Liver (tissue), 9 donors: ENCODE measurements around the gene COX15. TPM values are rescaled to one million over a fixed set of nuclear protein-coding genes. Genes with fewer than 3 reads are reported as not detected.
"Not testable (repeated sequence)": the region's sequence is repeated elsewhere in the genome, so short reads cannot be mapped to it uniquely, and the experiment has no call there.

Experiments used
- DNase-seq: peaks from one replicate; pipeline ENCODE4 v3.0.0-alpha.2; 2017; ENCODE audit warnings: low spot score
- H3K27ac ChIP-seq, 2 donors: one replicate each; pipeline ENCODE4 v1.7.0; 2013; ENCODE audit warnings: inconsistent platforms in 2 of 2, low read length in 2 of 2, control low read depth in 1 of 2, low read depth in 1 of 2, mild to moderate bottlenecking in 1 of 2
- H3K27me3 ChIP-seq, 4 donors: one replicate each; pipeline versions ENCODE4 v1.6.1 to v1.7.0; 2013; ENCODE audit warnings: low read length in 3 of 4, inconsistent platforms in 1 of 4, mild to moderate bottlenecking in 1 of 4, moderate library complexity in 1 of 4; ENCODE audit not compliant: control insufficient read depth in 4 of 4, insufficient read depth in 4 of 4
- H3K36me3 ChIP-seq, 4 donors: one replicate each; pipeline versions ENCODE4 v1.6.1 to v1.7.0; 2013; ENCODE audit warnings: low read length in 3 of 4, mild to moderate bottlenecking in 3 of 4, low read depth in 1 of 4, moderate library complexity in 1 of 4; ENCODE audit not compliant: control insufficient read depth in 4 of 4, insufficient read depth in 3 of 4
- H3K4me1 ChIP-seq, 4 donors: one replicate each; pipeline versions ENCODE4 v1.6.1 to v1.7.0; 2013; ENCODE audit warnings: low read length in 3 of 4, mild to moderate bottlenecking in 3 of 4, moderate library complexity in 1 of 4; ENCODE audit not compliant: control insufficient read depth in 4 of 4, insufficient read depth in 4 of 4
- H3K4me3 ChIP-seq, 3 donors: one replicate each; pipeline versions ENCODE4 v1.6.1 to v1.7.0; 2013; ENCODE audit warnings: low read length in 3 of 3, control low read depth in 1 of 3, low read depth in 1 of 3, mild to moderate bottlenecking in 1 of 3
- H3K9ac ChIP-seq, 2 donors: one replicate each; pipeline ENCODE4 v1.7.0; 2013; ENCODE audit warnings: low read length in 2 of 2, mild to moderate bottlenecking in 2 of 2, moderate library complexity in 2 of 2, control low read depth in 1 of 2, low read depth in 1 of 2
- H3K9me3 ChIP-seq, 4 donors: one replicate each; pipeline versions ENCODE4 v1.6.1 to v1.7.0; 2013; ENCODE audit warnings: low read length in 3 of 4; ENCODE audit not compliant: control insufficient read depth in 4 of 4
- ATF3 ChIP-seq: IDR thresholded peaks from 2 replicates; pipeline ENCODE4 v1.6.1; 2016; ENCODE audit warnings: antibody characterized with exemption
- EGR1 ChIP-seq, 2 donors: IDR thresholded peaks; 2 replicates each; pipeline ENCODE4 v1.6.1; 2016 to 2018; ENCODE audit warnings: antibody characterized with exemption in 2 of 2, low read depth in 2 of 2
- FOXA1 ChIP-seq: IDR thresholded peaks from 2 replicates; pipeline ENCODE4 v1.6.1; 2016; ENCODE audit warnings: antibody characterized with exemption
- FOXA2 ChIP-seq: IDR thresholded peaks from 2 replicates; pipeline ENCODE4 v1.6.1; 2016; ENCODE audit warnings: antibody characterized with exemption
- HNF4A ChIP-seq, 2 donors: conservative IDR thresholded peaks; 2 replicates each; pipeline ENCODE4 v1.6.1; 2016; ENCODE audit warnings: antibody characterized with exemption in 2 of 2, mild to moderate bottlenecking in 2 of 2
- JUND ChIP-seq, 2 donors: IDR thresholded peaks; 2 replicates each; pipeline ENCODE4 v1.6.1; 2016; ENCODE audit warnings: antibody characterized with exemption in 2 of 2
- RXRA ChIP-seq, 2 donors: IDR thresholded peaks; 2 replicates each; pipeline ENCODE4 v1.6.1; 2017 to 2018; ENCODE audit warnings: antibody characterized with exemption in 2 of 2, mild to moderate bottlenecking in 1 of 2
- SP1 ChIP-seq: IDR thresholded peaks from 2 replicates; pipeline ENCODE4 v1.6.1; 2018; ENCODE audit warnings: antibody characterized with exemption, mild to moderate bottlenecking
- TAF1 ChIP-seq: conservative IDR thresholded peaks from 2 replicates; pipeline ENCODE4 v1.6.1; 2016; ENCODE audit warnings: antibody characterized with exemption, mild to moderate bottlenecking
- YY1 ChIP-seq: IDR thresholded peaks from 2 replicates; pipeline ENCODE4 v1.6.1; 2016; ENCODE audit warnings: antibody characterized with exemption, mild to moderate bottlenecking
- ZBTB33 ChIP-seq: IDR thresholded peaks from 2 replicates; pipeline ENCODE4 v1.6.1; 2016; ENCODE audit warnings: antibody characterized with exemption
- WGBS: extraction: QIAGEN DNeasy Blood & Tissue Kit; methylation state at CpG from one replicate; pipeline ENCODE4 v1.1.7; 2013; 5-methylcytosine and 5-hydroxymethylcytosine counted together
- polyA plus RNA-seq, 2 donors: library from polyadenylated mRNA; stranded (reverse) in 1 of 2; unstranded in 1 of 2; fragments of 200-250 nt in 1 of 2; fragments of >200 nt in 1 of 2; fragmentation: Nextera tagmentation in 1 of 2; extraction: Ambion mirVana in 1 of 2; gene quantifications; one replicate each; pipeline versions ENCODE4 v1.2.1 to v1.2.3, GENCODE V29; 2013 to 2015
- total RNA-seq, 2 donors: library from RNA; depleted of rRNA; stranded (reverse); fragments of >200 nt; gene quantifications; one replicate each; pipeline ENCODE4 v1.2.3, GENCODE V29; 2014
- donor health status: healthy.
- donor health status: healthy.
- donor health status: healthy.
- donor health status: healthy.
- donor health status: healthy.

COX15 gene
- total and polyA plus RNA-seq, 4 donors: 13.4 to 25.2 (median 20.8) TPM

GRCh38 chr10:99742701-99743100, 10.8 kb upstream of the COX15 start:
- 84% methylated on average over 2 of the region's 2 CpGs for WGBS
- DNase-seq: no peak
- Histone ChIP-seq H3K27ac (no peak overlapping the region), H3K4me3 (no peak overlapping the region), H3K4me1 (peaks cover 0 to 6% (median 3%) of the 10 kb centered on the region in 4 donors), H3K9ac (no peak overlapping the region), H3K9me3 (no peaks in the 10 kb centered on the region), H3K36me3 (peaks cover 13 to 73% (median 51%) of the 10 kb centered on the region in 4 donors), H3K27me3 (no peaks in the 10 kb centered on the region)
- TF ChIP-seq SP1 (no peak), EGR1 (IDR thresholded peaks at IDR 0.05; ENCODE audit: low read depth in 2 of 2) (no peak), FOXA1 (no peak), TAF1 (no peak), ATF3 (no peak)

- Histone ChIP-seq H3K4me3 (no peak overlapping the region), H3K27me3 (no peaks in the 10 kb centered on the region), H3K9ac (no peak overlapping the region), H3K4me1 (peaks cover 0 to 6% (median 3%) of the 10 kb centered on the region in 4 donors), H3K9me3 (no peaks in the 10 kb centered on the region), H3K36me3 (peaks cover 13 to 72% (median 51%) of the 10 kb centered on the region in 4 donors), H3K27ac (no peak overlapping the region)
- DNase-seq: no peak
- TF ChIP-seq JUND (IDR thresholded peaks at IDR 0.05) (no peak), YY1 (no peak)
Observed at GRCh38 chr10:99742254-99742653, 10.3 kb upstream of the COX15 start.

- Histone ChIP-seq H3K9ac (no peak overlapping the region), H3K36me3 (peaks cover 7 to 75% (median 50%) of the 10 kb centered on the region in 4 donors), H3K27me3 (no peaks in the 10 kb centered on the region), H3K9me3 (no peaks in the 10 kb centered on the region), H3K4me1 (peaks cover 0 to 6% (median 3%) of the 10 kb centered on the region in 4 donors), H3K4me3 (no peak overlapping the region), H3K27ac (no peak overlapping the region)
- TF ChIP-seq RXRA (IDR thresholded peaks at IDR 0.05) (no peak), HNF4A (conservative IDR thresholded peaks at IDR 0.05) (no peak), ZBTB33 (no peak)
- DNase-seq: no peak
- WGBS: over 99% methylated on average over 3 of the region's 3 CpGs
Observed at GRCh38 chr10:99740933-99741559, 9.1 kb upstream of the COX15 start.

- TF ChIP-seq FOXA2: no peak
- no peak for TF ChIP-seq YY1
- no peak for TF ChIP-seq HNF4A (conservative IDR thresholded peaks at IDR 0.05)
- TF ChIP-seq ATF3: no peak
- Histone ChIP-seq H3K27me3 (no peaks in the 10 kb centered on the region), H3K4me3 (no peak overlapping the region), H3K27ac (no peak overlapping the region), H3K4me1 (peaks cover 0 to 6% (median 4%) of the 10 kb centered on the region in 4 donors), H3K36me3 (peaks cover 6 to 71% (median 47%) of the 10 kb centered on the region in 4 donors), H3K9me3 (no peaks in the 10 kb centered on the region), H3K9ac (no peak overlapping the region)
- 97% methylated on average over 2 of the region's 2 CpGs for WGBS
- DNase-seq: no peak
Observed at GRCh38 chr10:99740260-99740659, 8.3 kb upstream of the COX15 start.

GRCh38 chr10:99734111-99734510, 2.2 kb upstream of the COX15 start:
- not testable (repeated sequence) for H3K9ac ChIP-seq, H3K4me3 ChIP-seq, H3K27ac ChIP-seq, DNase-seq, H3K9me3 ChIP-seq, H3K27me3 ChIP-seq
- WGBS: 98% methylated on average over 10 of the region's 10 CpGs
- H3K36me3 ChIP-seq: peaks cover 0 to 24% (median 6%) of the 10 kb centered on the region in 4 donors
- peaks cover 2 to 22% (median 11%) of the 10 kb centered on the region in 4 donors for H3K4me1 ChIP-seq
